Fibroblast of skin of right biceps (primary cell): ENCODE data around the gene FLOT2.
A peak's percentile ranks its signal among the peaks of the same experiment; 100 is the strongest.
"Not testable (repeated sequence)": the region's sequence is repeated elsewhere in the genome, so short reads cannot be mapped to it uniquely, and the experiment has no call there.

Source experiments
- DNase-seq: peaks from one replicate; pipeline ENCODE4 v3.0.0-alpha.2; 2013

Gene FLOT2

GRCh38 chr17:28895794-28896447 is 1.6 kb downstream of the FLOT2 start:
- no peak for DNase-seq

GRCh38 chr17:28893248-28894183 is 4.0 kb downstream of the FLOT2 start:
- DNase-seq: not testable (repeated sequence)

- DNase-seq: no peak
Observed at GRCh38 chr17:28892024-28892423, 5.5 kb downstream of the FLOT2 start.

- no peak for DNase-seq
Observed at GRCh38 chr17:28891201-28891600, 6.3 kb downstream of the FLOT2 start.

GRCh38 chr17:28889996-28890395 is 7.5 kb downstream of the FLOT2 start:
- no peak for DNase-seq

GRCh38 chr17:28888832-28889231 is 8.7 kb downstream of the FLOT2 start:
- DNase-seq: no peak

- no peak for DNase-seq
Observed at GRCh38 chr17:28887871-28888471, 9.6 kb downstream of the FLOT2 start.

- DNase-seq: no peak
Observed at GRCh38 chr17:28885951-28886350, 11.6 kb downstream of the FLOT2 start.

GRCh38 chr17:28885363-28885762 is 12.2 kb downstream of the FLOT2 start:
- DNase-seq: no peak

- no peak for DNase-seq
Observed at GRCh38 chr17:28883967-28884702, 13.4 kb downstream of the FLOT2 start.

GRCh38 chr17:28882154-28882895 is 15.2 kb downstream of the FLOT2 start:
- DNase-seq: no peak

GRCh38 chr17:28881533-28882056 is 15.9 kb downstream of the FLOT2 start:
- DNase-seq: no peak

- DNase-seq: no peak
Observed at GRCh38 chr17:28880572-28880945, 17.0 kb downstream of the FLOT2 start.

- no peak for DNase-seq
Observed at GRCh38 chr17:28879886-28880571, 17.5 kb downstream of the FLOT2 start.

GRCh38 chr17:28878981-28879380 is 18.6 kb downstream of the FLOT2 start:
- DNase-seq: peak; percentile 27

- no peak for DNase-seq
Observed at GRCh38 chr17:28878158-28878910, 19.2 kb downstream of the FLOT2 start.

GRCh38 chr17:28877150-28877711 is 20.3 kb downstream of the FLOT2 start:
- not testable (repeated sequence) for DNase-seq

GRCh38 chr17:28875848-28876550 is 21.5 kb downstream of the FLOT2 start:
- no peak for DNase-seq

GRCh38 chr17:28874750-28875149 is 22.8 kb downstream of the FLOT2 start:
- DNase-seq: no peak

- DNase-seq: no peak
Observed at GRCh38 chr17:28873839-28874238, 23.7 kb downstream of the FLOT2 start.
